Right ventricle myocardium superior (tissue), 1 donor: ENCODE measurements around the gene HEY2. TPM values are rescaled to one million over a fixed set of nuclear protein-coding genes. Genes with fewer than 3 reads are reported as not detected.

Source experiments
- ATAC-seq: fragments of 200-7000 bp; cut with Tn5 transposase; one replicate; pipeline ENCODE4 v1.9.1; 2020; ENCODE audit warnings: mild to moderate bottlenecking; ENCODE audit not compliant: poor library complexity
- DNase-seq: peaks from one replicate; pipeline ENCODE4 v3.0.0-alpha.2; 2020
- intact Hi-C: fragments of 100-400 bp; cut with DNase I; formaldehyde crosslinking; loops from one replicate; pipeline ENCODE4 v1.11.2; 2022
- total RNA-seq: library from RNA; stranded (reverse); fragmentation: NEBNext Ultra II Directional; extraction: Animal tissue kit (Norgen Biotek cat#: 25700); gene quantifications from one replicate; pipeline ENCODE4 v1.2.1, GENCODE V29; 2021
- donor health status: DM: no; HTN: yes; CAD: no; lungs with severe emphysema.

The HEY2 gene
- total RNA-seq, 1 donor from 2014 or later, result 60.6 TPM

- DNase-seq (no peak), ATAC-seq (no peak)
- intact Hi-C loops, result no loop called here
These were observed 8.1 kb upstream of the HEY2 start for GRCh38 chr6:125741336-125741735.

GRCh38 chr6:125742024-125742423 is 7.4 kb upstream of the HEY2 start:
- intact Hi-C loops, result no loop called here
- DNase-seq, result no peak
- no peak for ATAC-seq

GRCh38 chr6:125742464-125743120 is 6.8 kb upstream of the HEY2 start:
- ATAC-seq (no peak), DNase-seq (no peak)
- intact Hi-C loops, result no loop called here

- DNase-seq (no peak), ATAC-seq (no peak)
- intact Hi-C loops, result no loop called here
These were observed 5.8 kb upstream of the HEY2 start for GRCh38 chr6:125743604-125744003.

- intact Hi-C loops, result loop anchor here (5.0 kb wide), 1 partner anchor 158 kb away; no protein-coding TSS in a partner anchor
- DNase-seq (peak; percentile 39), ATAC-seq (no peak)
These were observed 4.0 kb upstream of the HEY2 start for GRCh38 chr6:125745281-125746018.

- DNase-seq (no peak), ATAC-seq (no peak)
- intact Hi-C loops, result loop anchor here (5.0 kb wide), 1 partner anchor 159 kb away; no protein-coding TSS in a partner anchor
These were observed 3.4 kb upstream of the HEY2 start for GRCh38 chr6:125746019-125746414.

- intact Hi-C loops, result loop anchor here (5.0 kb wide), 1 partner anchor 160 kb away; no protein-coding TSS in a partner anchor
- ATAC-seq (peak; percentile 47), DNase-seq (peak; percentile 76)
These were observed 2.5 kb upstream of the HEY2 start for GRCh38 chr6:125746731-125747588.

- intact Hi-C loops, result loop anchor here (5.0 kb wide), 1 partner anchor 160 kb away; no protein-coding TSS in a partner anchor
- DNase-seq (peak; percentile 64), ATAC-seq (peak; percentile 7)
These were observed 1.6 kb upstream of the HEY2 start for GRCh38 chr6:125747589-125748405.

- ATAC-seq (peak; percentile 2), DNase-seq (no peak)
- intact Hi-C loops, result loop anchor here (5.0 kb wide), 1 partner anchor 161 kb away; no protein-coding TSS in a partner anchor
These were observed 843 bp upstream of the HEY2 start for GRCh38 chr6:125748406-125749172.

GRCh38 chr6:125749865-125750691 is 646 bp downstream of the HEY2 start:
- ATAC-seq (peak; percentile 33), DNase-seq (peak; percentile 52)
- intact Hi-C loops, result loop anchor here (5.0 kb wide), 1 partner anchor 163 kb away; no protein-coding TSS in a partner anchor

GRCh38 chr6:125750692-125751333 is 1.4 kb downstream of the HEY2 start:
- intact Hi-C loops, result no loop called here
- ATAC-seq (no peak), DNase-seq (no peak)

GRCh38 chr6:125751334-125751916 is 2.0 kb downstream of the HEY2 start:
- DNase-seq, result no peak
- no peak for ATAC-seq
- intact Hi-C loops, result no loop called here

GRCh38 chr6:125752773-125753172 is 3.3 kb downstream of the HEY2 start:
- ATAC-seq, result no peak
- intact Hi-C loops, result no loop called here
- no peak for DNase-seq

- no peak for ATAC-seq
- no peak for DNase-seq
- intact Hi-C loops, result no loop called here
These were observed 3.9 kb downstream of the HEY2 start for GRCh38 chr6:125753218-125753936.

- intact Hi-C loops, result no loop called here
- ATAC-seq, result no peak
- DNase-seq, result no peak
These were observed 4.5 kb downstream of the HEY2 start for GRCh38 chr6:125753937-125754259.
